ENCODE results near the gene LBH. TPM values are rescaled to one million over a fixed set of nuclear protein-coding genes. Genes with fewer than 3 reads are reported as not detected.

The LBH gene
- total RNA-seq, 1 experiment from 2014 or later: 159 TPM

DNA sequence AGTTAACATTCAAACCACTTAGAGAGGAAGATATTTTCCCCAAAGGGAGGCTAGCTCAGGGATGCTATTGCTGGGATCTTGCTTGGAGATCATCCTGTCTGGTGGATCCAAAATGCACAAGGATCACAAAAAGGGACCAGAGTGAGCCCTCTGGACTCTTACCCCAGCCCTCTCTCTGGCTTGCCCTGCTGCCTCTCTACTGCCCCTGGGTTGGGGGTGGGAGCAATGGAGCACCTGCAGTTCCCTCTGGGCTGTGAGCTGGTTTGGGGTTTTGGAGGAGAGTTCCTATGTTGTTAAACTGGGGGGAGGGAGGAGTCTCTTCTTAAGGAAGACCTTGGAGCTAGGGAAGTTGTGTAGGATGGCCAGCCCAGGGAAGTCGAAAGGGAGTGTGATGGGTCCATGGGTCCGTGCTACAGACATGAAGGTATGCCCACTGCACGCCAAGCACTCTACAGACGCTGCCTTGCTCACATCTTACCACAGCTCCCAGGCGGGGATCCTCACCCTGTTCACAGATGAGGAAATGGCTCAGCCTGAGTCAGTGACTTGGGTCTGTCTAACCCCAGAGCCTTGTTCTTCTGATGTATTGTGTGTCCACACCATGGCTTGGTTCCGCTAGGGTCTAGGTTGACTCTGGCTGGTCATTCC lies 3.8 kb downstream of the LBH start:
- no peak overlapping the region for H3K4me3 ChIP-seq (ENCODE audit: low read depth, low read length)
- peaks cover 24% of the 10 kb centered on the region for H3K4me1 ChIP-seq
- ChIA-PET POLR2A (interaction anchor here (0.7 kb wide), 1 partner anchor 17 kb away, joined by 4 read pairs; no protein-coding TSS in a partner anchor), CTCF (interaction anchor here (0.6 kb wide), 1 partner anchor 70 kb away, joined by 3 read pairs; no protein-coding TSS in a partner anchor)
- H3K9me3 ChIP-seq: no peaks in the 10 kb centered on the region
- no peaks in the 10 kb centered on the region for H3K27me3 ChIP-seq (replicated peaks; ENCODE audit: control insufficient read depth, insufficient read depth, low read length)
- no peaks in the 10 kb centered on the region for H3K27me3 Mint-ChIP-seq (ENCODE audit: insufficient read depth, unreplicated experiment)
- H3K36me3 ChIP-seq (ENCODE audit: control insufficient read depth, insufficient read depth, low read length): peaks cover 5% of the 10 kb centered on the region; the same call in 1 of the 2 replicates
- H3K36me3 Mint-ChIP-seq (ENCODE audit: insufficient read depth, unreplicated experiment): peaks cover 88% of the 10 kb centered on the region
- no peaks in the 10 kb centered on the region for H3K9me3 Mint-ChIP-seq (ENCODE audit: unreplicated experiment)
- peaks cover 30% of the 10 kb centered on the region for H3K4me1 Mint-ChIP-seq (ENCODE audit: low read depth, unreplicated experiment)
- intact Hi-C loops (cut with micrococcal nuclease; ENCODE audit: unreplicated experiment): loop anchor here (10.0 kb wide), 1 partner anchor 470 kb away; no protein-coding TSS in a partner anchor
- BruUV-seq (replicated peaks): no TSS peak
- no peak for DNase-seq
- H3K4me3 Mint-ChIP-seq (ENCODE audit: unreplicated experiment): no peak overlapping the region
- no peak overlapping the region for H3K27ac Mint-ChIP-seq (ENCODE audit: unreplicated experiment)
- TF ChIP-seq, protein P1, sequence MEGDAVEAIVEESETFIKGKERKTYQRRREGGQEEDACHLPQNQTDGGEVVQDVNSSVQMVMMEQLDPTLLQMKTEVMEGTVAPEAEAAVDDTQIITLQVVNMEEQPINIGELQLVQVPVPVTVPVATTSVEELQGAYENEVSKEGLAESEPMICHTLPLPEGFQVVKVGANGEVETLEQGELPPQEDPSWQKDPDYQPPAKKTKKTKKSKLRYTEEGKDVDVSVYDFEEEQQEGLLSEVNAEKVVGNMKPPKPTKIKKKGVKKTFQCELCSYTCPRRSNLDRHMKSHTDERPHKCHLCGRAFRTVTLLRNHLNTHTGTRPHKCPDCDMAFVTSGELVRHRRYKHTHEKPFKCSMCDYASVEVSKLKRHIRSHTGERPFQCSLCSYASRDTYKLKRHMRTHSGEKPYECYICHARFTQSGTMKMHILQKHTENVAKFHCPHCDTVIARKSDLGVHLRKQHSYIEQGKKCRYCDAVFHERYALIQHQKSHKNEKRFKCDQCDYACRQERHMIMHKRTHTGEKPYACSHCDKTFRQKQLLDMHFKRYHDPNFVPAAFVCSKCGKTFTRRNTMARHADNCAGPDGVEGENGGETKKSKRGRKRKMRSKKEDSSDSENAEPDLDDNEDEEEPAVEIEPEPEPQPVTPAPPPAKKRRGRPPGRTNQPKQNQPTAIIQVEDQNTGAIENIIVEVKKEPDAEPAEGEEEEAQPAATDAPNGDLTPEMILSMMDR (IDR thresholded peaks at IDR 0.05; ENCODE audit: insufficient read depth in 1 of 2, low read depth in 1 of 2, low read length in 1 of 2, severe bottlenecking in 1 of 2, unreplicated experiment in 1 of 2): no peak

DNA sequence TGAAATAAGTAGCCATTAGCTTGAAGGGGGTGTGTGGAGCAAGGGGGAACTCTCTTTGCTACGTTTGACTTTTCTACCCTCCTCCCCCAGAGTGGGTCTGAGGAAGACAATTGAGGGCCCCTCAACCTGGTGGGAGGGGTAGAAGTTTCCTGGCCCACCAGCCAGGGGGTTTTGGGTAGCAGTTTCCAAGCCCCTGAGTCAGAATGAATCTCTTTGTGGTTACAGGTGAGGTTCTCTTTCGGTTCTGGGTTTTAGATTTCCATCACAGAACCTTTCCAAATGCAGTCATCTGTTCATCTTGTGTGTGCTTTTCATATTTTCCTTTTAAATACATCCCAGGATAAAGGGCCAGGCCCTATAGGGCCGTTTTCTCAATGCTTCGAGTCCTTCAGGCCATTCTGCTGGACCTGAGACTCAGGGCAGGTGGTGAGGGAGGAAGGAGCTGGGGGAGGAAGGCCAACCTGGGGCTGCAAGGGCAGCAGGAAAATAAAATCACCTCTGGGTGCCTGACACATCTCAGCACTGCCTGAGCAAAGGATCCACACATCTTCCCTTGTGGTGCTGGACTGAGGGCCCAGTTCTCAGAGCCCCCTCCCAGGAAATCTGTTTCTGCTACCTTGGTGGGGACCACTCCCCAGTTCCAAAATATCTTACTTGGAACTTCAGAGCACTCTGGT lies 4.7 kb downstream of the LBH start:
- Histone ChIP-seq H3K27me3 (replicated peaks; ENCODE audit: control insufficient read depth, insufficient read depth, low read length) (no peaks in the 10 kb centered on the region), H3K4me3 (ENCODE audit: low read depth, low read length) (no peak overlapping the region), H3K9me3 (no peaks in the 10 kb centered on the region), H3K4me1 (peaks cover 19% of the 10 kb centered on the region), H3K36me3 (ENCODE audit: control insufficient read depth, insufficient read depth, low read length) (peaks cover 5% of the 10 kb centered on the region; the same call in 1 of the 2 replicates)
- no TSS peak for BruUV-seq (replicated peaks)
- Mint-ChIP-seq H3K27ac (ENCODE audit: unreplicated experiment) (no peak overlapping the region), H3K36me3 (ENCODE audit: insufficient read depth, unreplicated experiment) (peaks cover 91% of the 10 kb centered on the region), H3K9me3 (ENCODE audit: unreplicated experiment) (no peaks in the 10 kb centered on the region), H3K4me3 (ENCODE audit: unreplicated experiment) (no peak overlapping the region), H3K4me1 (ENCODE audit: low read depth, unreplicated experiment) (peaks cover 23% of the 10 kb centered on the region), H3K27me3 (ENCODE audit: insufficient read depth, unreplicated experiment) (no peaks in the 10 kb centered on the region)
- intact Hi-C loops (cut with micrococcal nuclease; ENCODE audit: unreplicated experiment): loop anchor here (10.0 kb wide), 1 partner anchor 469 kb away; no protein-coding TSS in a partner anchor
- POLR2A ChIA-PET: interaction anchor here (0.7 kb wide), 1 partner anchor 18 kb away, joined by 4 read pairs; no protein-coding TSS in a partner anchor
- CTCF ChIA-PET: interaction anchor here (0.6 kb wide), 1 partner anchor 704 kb away, joined by 6 read pairs; no protein-coding TSS in a partner anchor
- DNase-seq: no peak
- TF ChIP-seq, protein P1 (IDR thresholded peaks at IDR 0.05; ENCODE audit: insufficient read depth in 1 of 2, low read depth in 1 of 2, low read length in 1 of 2, severe bottlenecking in 1 of 2, unreplicated experiment in 1 of 2): no peak

DNA sequence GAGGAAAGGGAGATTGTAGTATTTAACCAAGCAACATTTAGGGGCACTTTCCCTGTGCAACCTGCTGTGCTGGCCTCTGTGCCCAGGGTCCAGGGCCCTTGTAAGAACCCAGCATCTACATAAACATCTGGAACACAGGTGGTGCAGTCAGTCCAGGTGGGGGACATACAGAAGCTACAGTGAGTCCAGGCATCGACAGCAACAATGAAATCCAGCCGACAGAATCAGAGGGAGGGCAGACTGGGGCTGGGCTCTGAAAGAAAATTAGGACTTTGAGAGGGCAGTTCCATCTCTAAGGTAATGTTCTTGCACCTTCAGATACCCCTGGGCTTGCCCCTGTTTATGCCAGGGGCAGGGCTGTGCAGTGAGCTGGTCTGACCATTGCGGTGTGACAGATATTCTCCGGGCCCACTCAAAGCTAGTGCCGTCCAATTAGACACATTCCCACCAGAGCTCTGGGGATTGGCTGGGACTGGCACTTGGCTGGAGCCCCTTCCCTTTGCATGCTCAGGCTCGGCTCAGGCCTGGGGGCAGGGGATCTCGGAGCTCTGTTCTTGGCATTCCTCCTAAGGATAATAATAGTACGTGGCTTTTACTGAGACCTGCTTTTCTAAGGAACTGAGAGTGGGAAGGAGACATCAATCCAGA lies 5.4 kb downstream of the LBH start:
- no TSS peak for BruUV-seq (replicated peaks)
- Mint-ChIP-seq H3K27ac (ENCODE audit: unreplicated experiment) (no peak overlapping the region), H3K36me3 (ENCODE audit: insufficient read depth, unreplicated experiment) (peaks cover 91% of the 10 kb centered on the region), H3K4me1 (ENCODE audit: low read depth, unreplicated experiment) (peaks cover 23% of the 10 kb centered on the region), H3K27me3 (ENCODE audit: insufficient read depth, unreplicated experiment) (no peaks in the 10 kb centered on the region), H3K4me3 (ENCODE audit: unreplicated experiment) (no peak overlapping the region), H3K9me3 (ENCODE audit: unreplicated experiment) (no peaks in the 10 kb centered on the region)
- TF ChIP-seq, protein P1 (IDR thresholded peaks at IDR 0.05; ENCODE audit: insufficient read depth in 1 of 2, low read depth in 1 of 2, low read length in 1 of 2, severe bottlenecking in 1 of 2, unreplicated experiment in 1 of 2): no peak
- intact Hi-C loops (cut with micrococcal nuclease; ENCODE audit: unreplicated experiment): loop anchor here (10.0 kb wide), 1 partner anchor 468 kb away; no protein-coding TSS in a partner anchor
- no peak overlapping the region for H3K4me3 ChIP-seq (ENCODE audit: low read depth, low read length)
- peaks cover 19% of the 10 kb centered on the region for H3K4me1 ChIP-seq
- DNase-seq: no peak
- no peaks in the 10 kb centered on the region for H3K9me3 ChIP-seq
- H3K27me3 ChIP-seq (replicated peaks; ENCODE audit: control insufficient read depth, insufficient read depth, low read length): no peaks in the 10 kb centered on the region
- ChIA-PET POLR2A (interaction anchor here (0.5 kb wide), 2 partner anchors 72 to 196 kb away, joined by 3 to 4 read pairs; no protein-coding TSS in a partner anchor), CTCF (interaction anchor here (0.6 to 1.3 kb wide), 2 partner anchors 28 to 703 kb away, joined by 3 to 6 read pairs; no protein-coding TSS in a partner anchor)
- peaks cover 5% of the 10 kb centered on the region; the same call in 1 of the 2 replicates for H3K36me3 ChIP-seq (ENCODE audit: control insufficient read depth, insufficient read depth, low read length)

Measured in Caco-2 (cell line).